Naive thymus-derived CD4-positive, alpha-beta T cell (primary cell): ENCODE data around the gene CDK8. TPM values are rescaled to one million over a fixed set of nuclear protein-coding genes. Genes with fewer than 3 reads are reported as not detected.
"Not testable (repeated sequence)": the region's sequence is repeated elsewhere in the genome, so short reads cannot be mapped to it uniquely, and the experiment has no call there.

ENCODE experiments used
- ATAC-seq: fragments of 150-1000 bp; cut with Tn5 transposase; 2 replicates; pipeline ENCODE4 v1.10.0; 2021; ENCODE audit warnings: mild to moderate bottlenecking, moderate library complexity
- CTCF ChIA-PET: fragments of 350-600 bp; sonication (Branson Sonifier 250); formaldehyde crosslinking; loops from one replicate; lab custom pipeline; 2021; ENCODE audit warnings: antibody characterized with exemption; lab: Charles Lee
- POLR2A ChIA-PET: fragments of 350-600 bp; sonication (Branson Sonifier 250); formaldehyde crosslinking; loops from one replicate; lab custom pipeline; 2021; ENCODE audit warnings: antibody characterized with exemption, inconsistent platforms; lab: Charles Lee
- DNase-seq, 9 donors: peaks; one replicate each; pipeline versions ENCODE4 v3.0.0 to v3.0.0-alpha.2; 2020 to 2022; ENCODE audit warnings: mixed read lengths in 1 of 9
- H3K27ac ChIP-seq: one replicate; pipeline ENCODE4 v1.7.0; 2013; ENCODE audit warnings: mild to moderate bottlenecking, low read depth, low read length, moderate library complexity
- H3K27me3 ChIP-seq, 2 donors: one replicate each; pipeline ENCODE4 v1.7.0; 2013; ENCODE audit warnings: low read length in 2 of 2, mild to moderate bottlenecking in 2 of 2, moderate library complexity in 2 of 2; ENCODE audit not compliant: control insufficient read depth in 2 of 2, insufficient read depth in 2 of 2
- H3K36me3 ChIP-seq, 3 experiments: 1 replicate in 2 of 3; 2 replicates in 1 of 3; pipeline ENCODE4 v1.7.0; 2013; ENCODE audit warnings: low read length in 3 of 3, mild to moderate bottlenecking in 3 of 3, moderate library complexity in 1 of 3; ENCODE audit not compliant: insufficient read depth in 3 of 3, control insufficient read depth in 2 of 3
- H3K4me1 ChIP-seq, 2 donors: one replicate each; pipeline ENCODE4 v1.7.0; 2013; ENCODE audit warnings: low read length in 2 of 2, mild to moderate bottlenecking in 2 of 2, moderate library complexity in 1 of 2; ENCODE audit not compliant: control insufficient read depth in 2 of 2, insufficient read depth in 2 of 2
- H3K4me3 ChIP-seq: 2 replicates; pipeline ENCODE4 v1.7.0; 2013; ENCODE audit warnings: mild to moderate bottlenecking, low read length
- H3K9me3 ChIP-seq, 3 experiments: 1 replicate in 2 of 3; 2 replicates in 1 of 3; pipeline ENCODE4 v1.7.0; 2013; ENCODE audit warnings: low read length in 3 of 3; ENCODE audit not compliant: control insufficient read depth in 2 of 3
- H3K27ac Mint-ChIP-seq, 9 donors: one replicate each; pipeline ENCODE4 v1.8.0; 2020 to 2022; ENCODE audit warnings: mixed read lengths in 9 of 9, mild to moderate bottlenecking in 8 of 9, moderate library complexity in 5 of 9, inconsistent platforms in 2 of 9
- H3K27me3 Mint-ChIP-seq, 5 donors: one replicate each; pipeline ENCODE4 v1.8.0; 2021 to 2022; ENCODE audit warnings: mixed read lengths in 5 of 5, mild to moderate bottlenecking in 1 of 5
- H3K36me3 Mint-ChIP-seq, 5 donors: one replicate each; pipeline ENCODE4 v1.8.0; 2020 to 2022; ENCODE audit warnings: mixed read lengths in 5 of 5, mild to moderate bottlenecking in 3 of 5, inconsistent platforms in 1 of 5
- H3K4me1 Mint-ChIP-seq, 7 donors: one replicate each; pipeline ENCODE4 v1.8.0; 2020 to 2022; ENCODE audit warnings: mixed read lengths in 7 of 7, mild to moderate bottlenecking in 3 of 7, inconsistent platforms in 1 of 7
- H3K4me3 Mint-ChIP-seq, 10 donors: one replicate each; pipeline ENCODE4 v1.8.0; 2020 to 2022; ENCODE audit warnings: mild to moderate bottlenecking in 10 of 10, mixed read lengths in 10 of 10, moderate library complexity in 6 of 10, inconsistent platforms in 2 of 10
- H3K9me3 Mint-ChIP-seq, 11 donors: one replicate each; pipeline ENCODE4 v1.8.0; 2020 to 2022; ENCODE audit warnings: mixed read lengths in 11 of 11, mild to moderate bottlenecking in 4 of 11, inconsistent platforms in 1 of 11, moderate library complexity in 1 of 11
- intact Hi-C, 2 donors: fragments of 100-400 bp; cut with micrococcal nuclease; formaldehyde crosslinking; loops; one replicate each; pipeline ENCODE4 v1.15.1; 2023
- polyA plus RNA-seq, 2 donors: library from polyadenylated mRNA; unstranded; fragments of 300-500 nt; fragmentation: Illumina TruSeq; gene quantifications; one replicate each; pipeline ENCODE4 v1.2.3, GENCODE V29; 2021
- total RNA-seq, 6 experiments: library from RNA in 5 of 6; stranded (reverse) in 5 of 6; gene quantifications; 1 replicate in 5 of 6; 2 replicates in 1 of 6; pipeline ENCODE4 v1.2.3 and lab custom pipeline; 2021 to 2026

CDK8 gene
- total and polyA plus RNA-seq, 7 experiments from 2014 or later: 5.5 to 14.0 (median 10.8) TPM

DNA sequence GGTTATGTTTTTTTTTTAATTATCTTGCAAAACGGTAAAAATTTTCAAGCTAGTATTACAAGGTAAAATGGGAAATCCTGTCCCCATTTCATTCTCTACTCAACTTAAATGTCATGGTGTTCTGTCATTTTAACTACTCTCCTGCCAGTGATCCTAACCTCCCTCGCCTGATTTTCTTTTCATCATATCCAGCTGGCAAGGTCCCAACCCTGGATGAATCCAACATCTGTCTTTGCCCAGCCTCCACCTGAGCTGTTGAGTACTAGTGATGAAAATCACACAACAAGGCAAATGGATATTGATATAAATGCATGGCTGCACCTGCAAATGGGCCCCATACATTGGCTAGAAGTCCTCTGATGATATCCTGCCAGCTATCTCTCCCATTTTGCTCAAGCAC, 6.9 kb upstream of the CDK8 start:
- ATAC-seq (no peak), DNase-seq (no peak)
- no peaks in the 10 kb centered on the region for H3K36me3 ChIP-seq
- ChIA-PET POLR2A (interaction anchor here (0.7 to 1.3 kb wide), 2 partner anchors 9 to 30 kb away, joined by 3 to 4 read pairs; no protein-coding TSS in a partner anchor), CTCF (no interaction called here)
- no peaks in the 10 kb centered on the region for H3K4me1 ChIP-seq
- no peaks in the 10 kb centered on the region for H3K9me3 ChIP-seq
- intact Hi-C loops: no loop called here
- Mint-ChIP-seq H3K4me3 (no peak overlapping the region), H3K9me3 (peaks cover 0 to 6% (median 0%) of the 10 kb centered on the region in 11 donors), H3K36me3 (no peaks in the 10 kb centered on the region), H3K27me3 (peaks cover 0 to 7% (median 6%) of the 10 kb centered on the region in 5 donors), H3K27ac (no peak overlapping the region), H3K4me1 (no peaks in the 10 kb centered on the region)
- H3K4me3 ChIP-seq: no peak overlapping the region
- no peaks in the 10 kb centered on the region for H3K27me3 ChIP-seq
- H3K27ac ChIP-seq: no peak overlapping the region

- H3K36me3 Mint-ChIP-seq: no peaks in the 10 kb centered on the region
- peaks cover 0 to 4% (median 0%) of the 10 kb centered on the region in 11 donors for H3K9me3 Mint-ChIP-seq
- no peaks in the 10 kb centered on the region for H3K4me1 ChIP-seq
- H3K27me3 ChIP-seq: no peaks in the 10 kb centered on the region
- ATAC-seq: no peak
- H3K27ac Mint-ChIP-seq: no peak overlapping the region
- CTCF ChIA-PET: no interaction called here
- H3K4me3 Mint-ChIP-seq: no peak overlapping the region
- no peak for DNase-seq
- H3K4me3 ChIP-seq: no peak overlapping the region
- H3K9me3 ChIP-seq: no peaks in the 10 kb centered on the region
- no peaks in the 10 kb centered on the region for H3K36me3 ChIP-seq
- intact Hi-C loops: no loop called here
- POLR2A ChIA-PET: no interaction called here
- no peak overlapping the region for H3K27ac ChIP-seq
- peaks cover 0 to 5% (median under 1%) of the 10 kb centered on the region in 5 donors for H3K27me3 Mint-ChIP-seq
- peaks cover 0 to under 1% (median 0%) of the 10 kb centered on the region in 7 donors for H3K4me1 Mint-ChIP-seq
Measured at GRCh38 chr13:26247608-26248007, 6.3 kb upstream of the CDK8 start.

- DNase-seq: no peak
- H3K9me3 ChIP-seq: no peaks in the 10 kb centered on the region
- intact Hi-C loops: no loop called here
- H3K27me3 ChIP-seq: no peaks in the 10 kb centered on the region
- H3K36me3 ChIP-seq: peaks cover 0 to 7% (median 0%) of the 10 kb centered on the region in 3 experiments
- CTCF ChIA-PET: interaction anchor here (1.2 kb wide), 1 partner anchor 27 kb away, joined by 3 read pairs; the partner anchor contains the start of gene RNF6
- no peak overlapping the region for H3K4me3 ChIP-seq
- no peak overlapping the region for H3K27ac ChIP-seq
- Mint-ChIP-seq H3K4me1 (peaks cover 2 to 13% (median 8%) of the 10 kb centered on the region in 7 donors), H3K9me3 (peaks cover 0 to 2% (median 0%) of the 10 kb centered on the region in 11 donors), H3K27ac (no peak overlapping the region), H3K4me3 (no peak overlapping the region), H3K36me3 (no peaks in the 10 kb centered on the region), H3K27me3 (peaks cover 0 to 5% (median 0%) of the 10 kb centered on the region in 5 donors)
- peaks cover 0 to 4% of the 10 kb centered on the region in 2 donors for H3K4me1 ChIP-seq
- ATAC-seq: no peak
- POLR2A ChIA-PET: no interaction called here
Measured at GRCh38 chr13:26249551-26249950, 4.4 kb upstream of the CDK8 start.

DNA sequence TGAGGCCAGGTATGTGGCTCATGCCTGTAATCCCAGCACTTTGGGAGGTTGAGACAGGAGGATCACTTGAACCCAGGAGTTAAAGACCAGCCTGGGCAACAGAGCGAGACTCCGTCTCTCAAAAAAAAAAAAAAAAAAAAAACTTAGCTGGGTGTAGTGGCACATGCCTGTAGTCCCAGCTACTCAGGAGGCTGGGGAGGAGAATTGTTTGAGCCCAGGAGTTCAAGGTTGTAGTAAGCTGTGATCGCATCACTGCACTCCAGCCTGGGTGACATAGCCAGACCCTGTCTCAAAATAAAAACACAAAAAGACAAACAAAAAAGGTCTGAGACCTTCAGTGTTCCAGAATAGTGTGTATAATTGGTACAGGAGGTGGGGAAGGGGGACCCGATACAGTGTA, 1.9 kb upstream of the CDK8 start:
- not testable (repeated sequence) for DNase-seq, H3K36me3 ChIP-seq, H3K4me3 Mint-ChIP-seq, H3K4me3 ChIP-seq, ATAC-seq, H3K36me3 Mint-ChIP-seq, H3K27me3 ChIP-seq, H3K27me3 Mint-ChIP-seq, H3K27ac Mint-ChIP-seq, H3K9me3 ChIP-seq, H3K27ac ChIP-seq, H3K9me3 Mint-ChIP-seq
- ChIA-PET POLR2A (interaction anchor here (4.1 kb wide), 1 partner anchor 30 kb away, joined by 41 read pairs; the partner anchor contains the start of gene RNF6), CTCF (interaction anchor here (0.6 kb wide), 1 partner anchor 141 kb away, joined by 3 read pairs; no protein-coding TSS in a partner anchor)
- H3K4me1 ChIP-seq: peaks cover 17% of the 10 kb centered on the region in 2 donors
- intact Hi-C loops: loop anchor here (5.0 to 10.0 kb wide), 5 partner anchors 245 to 1997 kb away; partner anchors contain the start of genes USP12 (in 2 of the 2), NUP58 (in 1 of the 2) and PARP4 (in 1 of the 2)
- peaks cover 19 to 34% (median 29%) of the 10 kb centered on the region in 7 donors for H3K4me1 Mint-ChIP-seq

DNA sequence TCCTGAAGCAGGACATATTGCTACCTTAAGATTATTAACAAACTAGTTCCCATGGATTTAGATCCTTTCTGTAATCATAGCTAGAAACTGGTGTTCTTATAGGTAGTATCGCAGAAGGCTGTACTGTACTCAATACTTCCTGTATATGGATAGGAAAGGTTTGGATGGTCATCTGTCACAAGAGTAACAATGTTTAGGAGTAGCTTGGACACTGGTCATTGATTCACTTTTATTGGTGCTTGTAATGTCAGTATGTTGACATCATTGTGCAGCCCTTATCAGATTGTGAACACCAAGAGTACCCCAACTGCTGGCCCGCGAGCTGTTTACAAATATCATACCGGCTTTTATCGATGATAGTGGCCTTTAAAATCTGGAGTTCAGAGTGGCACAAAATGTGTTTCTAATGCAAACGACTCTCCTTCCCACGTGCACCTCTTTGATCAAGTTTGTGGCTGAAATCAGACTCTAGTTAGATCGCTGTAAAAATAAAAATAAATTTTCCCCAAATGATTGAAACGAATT, 605 bp upstream of the CDK8 start:
- DNase-seq (no peak), ATAC-seq (no peak)
- Mint-ChIP-seq H3K27me3 (peaks cover 0 to 2% (median 0%) of the 10 kb centered on the region in 5 donors), H3K4me3 (peak overlapping the region; percentile 83 to 98 (median 93)), H3K36me3 (no peaks in the 10 kb centered on the region), H3K9me3 (peaks cover 0 to 2% (median 0%) of the 10 kb centered on the region in 11 donors), H3K27ac (peak overlapping the region; percentile 59 to 93 (median 86)), H3K4me1 (peaks cover 23 to 47% (median 39%) of the 10 kb centered on the region in 7 donors)
- Histone ChIP-seq H3K4me1 (peaks cover 17% of the 10 kb centered on the region in 2 donors), H3K9me3 (no peaks in the 10 kb centered on the region), H3K27me3 (no peaks in the 10 kb centered on the region), H3K36me3 (peaks cover 0 to 7% (median 0%) of the 10 kb centered on the region in 3 experiments), H3K27ac (peak overlapping the region; percentile 85), H3K4me3 (peak overlapping the region; percentile 95)
- intact Hi-C loops: loop anchor here (1.0 to 10.0 kb wide), 8 partner anchors 243 to 1999 kb away; partner anchors contain the start of genes RPL21 (in 2 of the 2), USP12 (in 2 of the 2), MTIF3 (in 1 of the 2) and NUP58 (in 1 of the 2)
- ChIA-PET POLR2A (interaction anchor here (0.7 to 4.1 kb wide), 3 partner anchors 31 to 67 kb away, joined by 3 to 41 read pairs (median 4); partner anchors contain the start of gene RNF6), CTCF (interaction anchor here (0.5 kb wide), 1 partner anchor 13 kb away, joined by 3 read pairs; no protein-coding TSS in a partner anchor)

- Mint-ChIP-seq H3K36me3 (no peaks in the 10 kb centered on the region), H3K4me3 (peak overlapping the region; percentile 83 to 97 (median 92)), H3K27ac (peak overlapping the region; percentile 60 to 93 (median 80)), H3K4me1 (peaks cover 25 to 55% (median 42%) of the 10 kb centered on the region in 7 donors), H3K27me3 (peaks cover 0 to 2% (median 0%) of the 10 kb centered on the region in 5 donors), H3K9me3 (peaks cover 0 to 2% (median 0%) of the 10 kb centered on the region in 11 donors)
- ATAC-seq (peak; percentile 55), DNase-seq (peak; percentile 28 to 72 (median 68))
- no peaks in the 10 kb centered on the region for H3K27me3 ChIP-seq
- H3K4me1 ChIP-seq: peaks cover 17% of the 10 kb centered on the region in 2 donors
- no peaks in the 10 kb centered on the region for H3K9me3 ChIP-seq
- ChIA-PET POLR2A (interaction anchor here (0.6 to 4.1 kb wide), 4 partner anchors 32 to 70 kb away, joined by 3 to 41 read pairs (median 8); partner anchors contain the start of gene RNF6), CTCF (interaction anchor here (0.6 to 2.7 kb wide), 2 partner anchors 70 to 246 kb away, joined by 3 to 9 read pairs; no protein-coding TSS in a partner anchor)
- peak overlapping the region; percentile 85 for H3K27ac ChIP-seq
- intact Hi-C loops: loop anchor here (1.0 to 10.0 kb wide), 12 partner anchors 33 to 2000 kb away; partner anchors contain the start of genes NUP58 (in 2 of the 2), USP12 (in 2 of the 2), PARP4 (in 1 of the 2) and POLR1D (in 1 of the 2)
- peak overlapping the region; percentile 95 for H3K4me3 ChIP-seq
- peaks cover 0 to 7% (median 0%) of the 10 kb centered on the region in 3 experiments for H3K36me3 ChIP-seq
Measured at GRCh38 chr13:26254583-26255111, 718 bp downstream of the CDK8 start.
